Smooth muscle cell (in vitro differentiated cells): Measurements from ENCODE around the gene TMEM273. TPM values are rescaled to one million over a fixed set of nuclear protein-coding genes. Genes with fewer than 3 reads are reported as not detected.

Experiments
- DNase-seq: peaks from one replicate; lab custom pipeline; 2025; ENCODE audit not compliant: unreplicated experiment; lab: John Stamatoyannopoulos, UW
- H2AFZ ChIP-seq: fragments of 200-600 bp; sonication (generic); 2 replicates; pipeline ENCODE4 v1.6.0; 2016; ENCODE audit warnings: antibody characterized with exemption, low read depth, mild to moderate bottlenecking
- H3F3A ChIP-seq: fragments of 200-600 bp; sonication (generic); 2 replicates; pipeline ENCODE4 v1.6.0; 2017; ENCODE audit warnings: antibody characterized with exemption, low read depth
- H3K27ac ChIP-seq: fragments of 200-600 bp; sonication (generic); 2 replicates; pipeline ENCODE4 v1.5.1; 2016; ENCODE audit warnings: low read depth, mild to moderate bottlenecking
- H3K27me3 ChIP-seq: fragments of 200-600 bp; sonication (generic); 2 replicates; pipeline ENCODE4 v1.6.1; 2016; ENCODE audit warnings: low read depth, mild to moderate bottlenecking
- H3K36me3 ChIP-seq: fragments of 200-600 bp; sonication (generic); 2 replicates; pipeline ENCODE4 v1.5.1; 2016; ENCODE audit warnings: low read depth
- H3K4me1 ChIP-seq: fragments of 200-600 bp; sonication (generic); 2 replicates; pipeline ENCODE4 v1.5.1; 2016; ENCODE audit warnings: low read depth
- H3K4me2 ChIP-seq: fragments of 200-600 bp; sonication (generic); 2 replicates; pipeline ENCODE4 v1.6.0; 2016; ENCODE audit warnings: mild to moderate bottlenecking
- H3K4me3 ChIP-seq: fragments of 200-600 bp; sonication (generic); 2 replicates; pipeline ENCODE4 v1.5.1; 2016; ENCODE audit warnings: mild to moderate bottlenecking
- H3K79me2 ChIP-seq: fragments of 200-600 bp; sonication (generic); 2 replicates; pipeline ENCODE4 v1.6.0; 2016; ENCODE audit warnings: low read depth, mild to moderate bottlenecking
- H3K9ac ChIP-seq: fragments of 200-600 bp; sonication (generic); 2 replicates; pipeline ENCODE4 v1.6.0; 2016; ENCODE audit warnings: low read depth
- H3K9me3 ChIP-seq: fragments of 200-600 bp; sonication (generic); replicated peaks from 2 replicates; pipeline ENCODE4 v1.5.1; 2016; ENCODE audit warnings: low read depth
- H4K20me1 ChIP-seq: fragments of 200-600 bp; sonication (generic); 2 replicates; pipeline ENCODE4 v1.6.0; 2016; ENCODE audit warnings: low read depth
- CTCF ChIP-seq: fragments of 200-600 bp; sonication (generic); IDR thresholded peaks from 2 replicates; pipeline ENCODE4 v1.5.1; 2017; ENCODE audit warnings: borderline replicate concordance, mild to moderate bottlenecking, antibody characterized with exemption; ENCODE audit not compliant: insufficient read depth, poor library complexity, severe bottlenecking
- WGBS: methylation state at CpG from one replicate; pipeline ENCODE4 v1.1.7; 2016; ENCODE audit warnings: low lambda C conversion rate; 5-methylcytosine and 5-hydroxymethylcytosine counted together
- polyA plus RNA-seq: library from polyadenylated mRNA; unstranded; fragments of >200 nt; fragmentation: Nextera tagmentation; extraction: Ambion mirVana; gene quantifications from 2 replicates; pipeline ENCODE4 v1.2.1, GENCODE V29; 2016
- total RNA-seq: library from RNA; depleted of rRNA; stranded (reverse); fragments of >200 nt; gene quantifications from 2 replicates; pipeline ENCODE4 v1.2.3, GENCODE V29; 2014

The TMEM273 gene
- total and polyA plus RNA-seq, 2 experiments from 2014 or later = 0.09 TPM; not detected in 1

GRCh38 chr10:49116509-49117375 lies 71.4 kb downstream of the TMEM273 start:
- Histone ChIP-seq H3F3A (no peaks in the 10 kb centered on the region), H3K79me2 (no peaks in the 10 kb centered on the region), H3K36me3 (no peaks in the 10 kb centered on the region), H3K4me2 (no peak overlapping the region), H3K9ac (no peak overlapping the region), H3K27me3 (no peaks in the 10 kb centered on the region), H3K9me3 (no peaks in the 10 kb centered on the region), H3K27ac (no peak overlapping the region), H2AFZ (no peak overlapping the region), H3K4me3 (no peak overlapping the region), H4K20me1 (no peaks in the 10 kb centered on the region), H3K4me1 (peaks cover 15% of the 10 kb centered on the region)
- no peak for TF ChIP-seq CTCF
- WGBS = 97% methylated on average over 5 of the region's 5 CpGs
- DNase-seq = no peak

- Histone ChIP-seq H3K9ac (no peak overlapping the region), H3K9me3 (no peaks in the 10 kb centered on the region)
- WGBS = 87% methylated on average over 14 of the region's 14 CpGs
Measured at GRCh38 chr10:49115796-49116508, 72.2 kb downstream of the TMEM273 start.

GRCh38 chr10:49115015-49115795 lies 73.0 kb downstream of the TMEM273 start, which contains the start of gene VSTM4:
TSS of gene VSTM4 (minus strand) at chr10:49115522. CDS start at chr10:49115485, 37 bp downstream.
- Histone ChIP-seq H3K9me3 (no peaks in the 10 kb centered on the region), H3K79me2 (no peaks in the 10 kb centered on the region), H3K4me2 (peak within 1 kb of the TSS; percentile 88), H3K27me3 (no peaks in the 10 kb centered on the region), H3K27ac (peak within 1 kb of the TSS; percentile 49), H3K4me3 (peak within 1 kb of the TSS; percentile 64), H3F3A (no peaks in the 10 kb centered on the region), H3K9ac (peak within 1 kb of the TSS; percentile 79), H3K4me1 (peaks cover 15% of the 10 kb centered on the region), H2AFZ (peak within 1 kb of the TSS; percentile 67), H4K20me1 (no peaks in the 10 kb centered on the region), H3K36me3 (no peaks in the 10 kb centered on the region)
- WGBS = 5% methylated on average over 46 of the region's 95 CpGs
- no peak for TF ChIP-seq CTCF
- DNase-seq = peak; percentile 25

More at GRCh38 chr10:49115796-49116508, 72.2 kb downstream of the TMEM273 start:
- Histone ChIP-seq H2AFZ (no peak overlapping the region), H3K27me3 (no peaks in the 10 kb centered on the region), H3F3A (no peaks in the 10 kb centered on the region), H4K20me1 (no peaks in the 10 kb centered on the region), H3K36me3 (no peaks in the 10 kb centered on the region), H3K27ac (no peak overlapping the region), H3K4me3 (peak overlapping the region; percentile 33), H3K4me2 (no peak overlapping the region), H3K79me2 (no peaks in the 10 kb centered on the region), H3K4me1 (peaks cover 15% of the 10 kb centered on the region)
- no peak for DNase-seq
- no peak for TF ChIP-seq CTCF
